ENCODE data around the gene SCYL2.
"Not testable (repeated sequence)": the region's sequence is repeated elsewhere in the genome, so short reads cannot be mapped to it uniquely, and the experiment has no call there.

The SCYL2 gene

GRCh38 chr12:100265732-100266584 is 1.0 kb upstream of the SCYL2 start:
- Histone ChIP-seq H3K36me3 (ENCODE audit: control insufficient read depth, insufficient read depth, low read length) (peaks cover 10% of the 10 kb centered on the region), H3K4me1 (ENCODE audit: control insufficient read depth, insufficient read depth, low read length, poor library complexity, severe bottlenecking) (no peaks in the 10 kb centered on the region), H3K4me3 (ENCODE audit: extremely low read depth, insufficient read depth, low read length, poor library complexity, severe bottlenecking) (peak overlapping the region; percentile 97), H3K9me3 (ENCODE audit: control insufficient read depth, low read length) (no peaks in the 10 kb centered on the region), H3K27ac (ENCODE audit: low read depth, low read length, severe bottlenecking) (peak overlapping the region; percentile 97)
- WGBS, 2 experiments (ENCODE audit: insufficient coverage in 2 of 2) = no CpG with 5 or more reads among the region's 11 CpGs

GRCh38 chr12:100266585-100266834 is 467 bp upstream of the SCYL2 start:
- H3K9me3 ChIP-seq (ENCODE audit: control insufficient read depth, low read length) = no peaks in the 10 kb centered on the region
- peaks cover 10% of the 10 kb centered on the region for H3K36me3 ChIP-seq (ENCODE audit: control insufficient read depth, insufficient read depth, low read length)
- H3K27ac ChIP-seq (ENCODE audit: low read depth, low read length, severe bottlenecking) = peak overlapping the region; percentile 97
- no peaks in the 10 kb centered on the region for H3K4me1 ChIP-seq (ENCODE audit: control insufficient read depth, insufficient read depth, low read length, poor library complexity, severe bottlenecking)
- 0% methylated on average over 2 of the region's 6 CpGs; no CpG with 5 or more reads in 1 of the 2 experiments for WGBS, 2 experiments (ENCODE audit: insufficient coverage in 2 of 2)
- peak overlapping the region; percentile 97 for H3K4me3 ChIP-seq (ENCODE audit: extremely low read depth, insufficient read depth, low read length, poor library complexity, severe bottlenecking)

- no peaks in the 10 kb centered on the region for H3K9me3 ChIP-seq (ENCODE audit: control insufficient read depth, low read length)
- WGBS, 2 experiments (ENCODE audit: insufficient coverage in 2 of 2) = 0 to 1% methylated on average over 21 to 25 of the region's 33 CpGs
- peak overlapping the region; percentile 97 for H3K4me3 ChIP-seq (ENCODE audit: extremely low read depth, insufficient read depth, low read length, poor library complexity, severe bottlenecking)
- H3K36me3 ChIP-seq (ENCODE audit: control insufficient read depth, insufficient read depth, low read length) = peaks cover 10% of the 10 kb centered on the region
- H3K27ac ChIP-seq (ENCODE audit: low read depth, low read length, severe bottlenecking) = peak overlapping the region; percentile 97
- no peaks in the 10 kb centered on the region for H3K4me1 ChIP-seq (ENCODE audit: control insufficient read depth, insufficient read depth, low read length, poor library complexity, severe bottlenecking)
Measured at GRCh38 chr12:100267603-100268281, 765 bp downstream of the SCYL2 start.

DNA sequence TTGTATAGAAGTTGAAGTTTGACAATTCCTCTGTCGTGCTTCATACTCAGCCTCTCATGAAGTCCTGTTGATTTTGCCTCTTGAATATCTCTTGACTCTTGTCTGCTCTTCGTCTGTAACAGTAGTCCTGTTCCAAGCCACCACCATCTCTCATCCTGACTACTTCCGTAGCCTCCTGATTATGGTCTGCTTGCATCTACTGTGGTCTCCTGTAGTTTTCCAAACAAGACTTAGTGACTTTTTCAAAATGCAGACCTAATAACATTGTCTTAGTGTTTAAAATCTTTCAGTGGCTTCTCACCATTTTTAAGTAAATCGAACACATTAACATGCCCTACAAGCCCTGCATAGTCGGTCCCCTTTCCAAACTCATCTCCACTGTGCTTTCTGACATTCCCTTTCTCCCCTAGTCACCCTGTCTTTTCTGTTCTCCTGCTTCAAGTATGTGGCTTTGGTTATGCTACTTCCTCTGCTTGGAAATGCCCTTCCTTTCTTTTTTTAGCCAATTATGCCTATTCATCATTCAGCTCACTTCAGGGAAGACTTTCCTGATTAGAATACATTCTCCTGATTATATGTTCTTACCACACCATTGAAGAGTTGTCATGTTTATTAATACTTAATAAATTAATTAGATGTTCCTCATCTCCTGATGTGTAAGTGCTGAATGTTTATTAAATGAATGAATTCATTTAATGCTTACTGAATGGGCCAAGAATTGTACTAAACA is 2.0 kb downstream of the SCYL2 start:
- peak overlapping the region; percentile 97 for H3K4me3 ChIP-seq (ENCODE audit: extremely low read depth, insufficient read depth, low read length, poor library complexity, severe bottlenecking)
- 46 to 58% methylated on average over 4 to 5 of the region's 5 CpGs for WGBS, 2 experiments (ENCODE audit: insufficient coverage in 2 of 2)
- no peaks in the 10 kb centered on the region for H3K4me1 ChIP-seq (ENCODE audit: control insufficient read depth, insufficient read depth, low read length, poor library complexity, severe bottlenecking)
- no peaks in the 10 kb centered on the region for H3K9me3 ChIP-seq (ENCODE audit: control insufficient read depth, low read length)
- peaks cover 15% of the 10 kb centered on the region for H3K36me3 ChIP-seq (ENCODE audit: control insufficient read depth, insufficient read depth, low read length)
- peak overlapping the region; percentile 34 for H3K27ac ChIP-seq (ENCODE audit: low read depth, low read length, severe bottlenecking)

- Histone ChIP-seq H3K36me3 (ENCODE audit: control insufficient read depth, insufficient read depth, low read length) (peaks cover 18% of the 10 kb centered on the region), H3K27ac (ENCODE audit: low read depth, low read length, severe bottlenecking) (no peak overlapping the region), H3K4me1 (ENCODE audit: control insufficient read depth, insufficient read depth, low read length, poor library complexity, severe bottlenecking) (no peaks in the 10 kb centered on the region), H3K4me3 (ENCODE audit: extremely low read depth, insufficient read depth, low read length, poor library complexity, severe bottlenecking) (no peak overlapping the region), H3K9me3 (ENCODE audit: control insufficient read depth, low read length) (no peaks in the 10 kb centered on the region)
- WGBS, 2 experiments (ENCODE audit: insufficient coverage in 2 of 2) = 95% methylated on average over 4 of the region's 4 CpGs; no CpG with 5 or more reads in 1 of the 2 experiments
Measured at GRCh38 chr12:100273782-100274181, 6.8 kb downstream of the SCYL2 start.

DNA sequence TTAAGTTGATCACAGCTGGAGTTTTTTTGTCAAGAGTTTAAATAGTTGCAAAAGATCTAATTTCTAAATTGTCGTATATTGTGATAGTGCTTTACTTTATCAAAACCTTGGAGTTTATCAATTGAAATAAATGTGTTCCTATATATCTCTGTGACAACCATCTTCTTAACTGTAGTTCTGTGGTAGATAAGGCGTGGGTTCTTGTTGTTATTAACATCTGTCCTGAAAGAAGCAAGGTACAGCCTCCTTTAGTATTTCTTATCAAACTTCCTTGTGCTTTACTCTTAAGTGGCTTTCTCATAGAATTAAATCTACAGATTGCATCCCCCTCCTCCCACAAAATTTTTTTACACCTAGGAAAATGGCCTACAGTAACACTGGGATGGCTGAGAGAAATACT is 7.3 kb downstream of the SCYL2 start:
- Histone ChIP-seq H3K4me1 (ENCODE audit: control insufficient read depth, insufficient read depth, low read length, poor library complexity, severe bottlenecking) (peaks cover 3% of the 10 kb centered on the region), H3K27ac (ENCODE audit: low read depth, low read length, severe bottlenecking) (no peak overlapping the region), H3K4me3 (ENCODE audit: extremely low read depth, insufficient read depth, low read length, poor library complexity, severe bottlenecking) (no peak overlapping the region), H3K9me3 (ENCODE audit: control insufficient read depth, low read length) (no peaks in the 10 kb centered on the region), H3K36me3 (ENCODE audit: control insufficient read depth, insufficient read depth, low read length) (peaks cover 18% of the 10 kb centered on the region)
- no CpG with 5 or more reads among the region's 2 CpGs for WGBS, 2 experiments (ENCODE audit: insufficient coverage in 2 of 2)

- Histone ChIP-seq H3K4me1 (ENCODE audit: control insufficient read depth, insufficient read depth, low read length, poor library complexity, severe bottlenecking) (peaks cover 8% of the 10 kb centered on the region), H3K9me3 (ENCODE audit: control insufficient read depth, low read length) (no peaks in the 10 kb centered on the region), H3K27ac (ENCODE audit: low read depth, low read length, severe bottlenecking) (peak overlapping the region; percentile 60), H3K4me3 (ENCODE audit: extremely low read depth, insufficient read depth, low read length, poor library complexity, severe bottlenecking) (no peak overlapping the region), H3K36me3 (ENCODE audit: control insufficient read depth, insufficient read depth, low read length) (peaks cover 22% of the 10 kb centered on the region)
- WGBS, 2 experiments (ENCODE audit: insufficient coverage in 2 of 2) = 90% methylated on average over 6 of the region's 7 CpGs
Measured at GRCh38 chr12:100279159-100279558, 12.2 kb downstream of the SCYL2 start.

- no peak overlapping the region for H3K4me3 ChIP-seq (ENCODE audit: extremely low read depth, insufficient read depth, low read length, poor library complexity, severe bottlenecking)
- no peaks in the 10 kb centered on the region for H3K9me3 ChIP-seq (ENCODE audit: control insufficient read depth, low read length)
- peaks cover 28% of the 10 kb centered on the region for H3K36me3 ChIP-seq (ENCODE audit: control insufficient read depth, insufficient read depth, low read length)
- WGBS, 2 experiments (ENCODE audit: insufficient coverage in 2 of 2) = no CpG with 5 or more reads among the region's 1 CpG
- peaks cover 8% of the 10 kb centered on the region for H3K4me1 ChIP-seq (ENCODE audit: control insufficient read depth, insufficient read depth, low read length, poor library complexity, severe bottlenecking)
- peak overlapping the region; percentile 60 for H3K27ac ChIP-seq (ENCODE audit: low read depth, low read length, severe bottlenecking)
Measured at GRCh38 chr12:100279607-100280244, 12.7 kb downstream of the SCYL2 start.

GRCh38 chr12:100284556-100284955 is 17.6 kb downstream of the SCYL2 start:
- not testable (repeated sequence) for H3K4me3 ChIP-seq (ENCODE audit: extremely low read depth, insufficient read depth, low read length, poor library complexity, severe bottlenecking); H3K27ac ChIP-seq (ENCODE audit: low read depth, low read length, severe bottlenecking); H3K4me1 ChIP-seq (ENCODE audit: control insufficient read depth, insufficient read depth, low read length, poor library complexity, severe bottlenecking); H3K9me3 ChIP-seq (ENCODE audit: control insufficient read depth, low read length)
- peaks cover 26% of the 10 kb centered on the region for H3K36me3 ChIP-seq (ENCODE audit: control insufficient read depth, insufficient read depth, low read length)
- 92 to 98% methylated on average over 8 to 9 of the region's 12 CpGs for WGBS, 2 experiments (ENCODE audit: insufficient coverage in 2 of 2)

DNA sequence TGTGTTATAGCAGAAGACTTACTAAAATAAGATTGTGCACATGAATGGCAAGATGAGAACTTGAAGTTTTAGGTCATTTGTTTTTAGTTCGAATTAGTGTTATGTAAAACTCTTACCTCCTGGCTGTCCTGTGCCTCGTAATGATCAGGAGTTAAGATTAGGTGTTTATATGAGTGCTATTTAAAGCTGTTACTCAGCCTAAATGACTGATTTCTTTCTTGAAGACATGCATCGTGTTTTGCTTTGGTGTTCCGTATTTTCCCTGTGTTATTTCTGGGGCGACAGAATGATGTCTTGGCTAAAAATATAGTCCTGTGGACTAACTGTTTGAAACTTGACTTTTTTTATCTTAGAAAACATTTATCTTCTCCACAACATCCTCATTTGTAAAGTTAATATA is 22.1 kb downstream of the SCYL2 start:
- Histone ChIP-seq H3K4me1 (ENCODE audit: control insufficient read depth, insufficient read depth, low read length, poor library complexity, severe bottlenecking) (no peaks in the 10 kb centered on the region), H3K9me3 (ENCODE audit: control insufficient read depth, low read length) (no peaks in the 10 kb centered on the region), H3K4me3 (ENCODE audit: extremely low read depth, insufficient read depth, low read length, poor library complexity, severe bottlenecking) (no peak overlapping the region), H3K36me3 (ENCODE audit: control insufficient read depth, insufficient read depth, low read length) (peaks cover 33% of the 10 kb centered on the region), H3K27ac (ENCODE audit: low read depth, low read length, severe bottlenecking) (no peak overlapping the region)
- WGBS, 2 experiments (ENCODE audit: insufficient coverage in 2 of 2) = 87 to 96% methylated on average over 2 of the region's 5 CpGs
